Mucosa of rectum (tissue), 2 donors: ENCODE measurements around the gene VWA1.
"Not testable (repeated sequence)": the region's sequence is repeated elsewhere in the genome, so short reads cannot be mapped to it uniquely, and the experiment has no call there.

ENCODE experiments used
- H3K27ac ChIP-seq, 2 donors: one replicate each; pipeline ENCODE4 v1.7.0; 2013; ENCODE audit warnings: inconsistent platforms in 2 of 2, low read depth in 2 of 2, low read length in 2 of 2
- H3K27me3 ChIP-seq, 2 donors: one replicate each; pipeline ENCODE4 v1.7.0; 2013; ENCODE audit warnings: low read length in 2 of 2; ENCODE audit not compliant: control insufficient read depth in 2 of 2, insufficient read depth in 2 of 2
- H3K36me3 ChIP-seq, 2 donors: one replicate each; pipeline ENCODE4 v1.7.0; 2013; ENCODE audit warnings: low read length in 2 of 2; ENCODE audit not compliant: control insufficient read depth in 2 of 2, insufficient read depth in 2 of 2
- H3K4me1 ChIP-seq, 2 donors: one replicate each; pipeline ENCODE4 v1.7.0; 2013; ENCODE audit warnings: low read length in 2 of 2, mild to moderate bottlenecking in 1 of 2; ENCODE audit not compliant: control insufficient read depth in 2 of 2, insufficient read depth in 2 of 2
- H3K4me3 ChIP-seq, 2 donors: one replicate each; pipeline ENCODE4 v1.7.0; 2013; ENCODE audit warnings: low read length in 2 of 2
- H3K9ac ChIP-seq, 2 donors: one replicate each; pipeline ENCODE4 v1.7.0; 2013; ENCODE audit warnings: low read length in 2 of 2, low read depth in 1 of 2, mild to moderate bottlenecking in 1 of 2
- H3K9me3 ChIP-seq, 2 donors: one replicate each; pipeline ENCODE4 v1.7.0; 2013; ENCODE audit warnings: low read length in 2 of 2; ENCODE audit not compliant: control insufficient read depth in 2 of 2
- donor health status: healthy.
- donor health status: Normal muscosa, but diverticular disease.

Gene VWA1

GRCh38 chr1:1484976-1485750 lies 49.7 kb downstream of the VWA1 start:
- H3K27ac ChIP-seq, H3K4me3 ChIP-seq, H3K27me3 ChIP-seq, H3K4me1 ChIP-seq, H3K9ac ChIP-seq, H3K9me3 ChIP-seq: not testable (repeated sequence)
- H3K36me3 ChIP-seq: peaks cover 16 to 36% of the 10 kb centered on the region in 2 donors

DNA sequence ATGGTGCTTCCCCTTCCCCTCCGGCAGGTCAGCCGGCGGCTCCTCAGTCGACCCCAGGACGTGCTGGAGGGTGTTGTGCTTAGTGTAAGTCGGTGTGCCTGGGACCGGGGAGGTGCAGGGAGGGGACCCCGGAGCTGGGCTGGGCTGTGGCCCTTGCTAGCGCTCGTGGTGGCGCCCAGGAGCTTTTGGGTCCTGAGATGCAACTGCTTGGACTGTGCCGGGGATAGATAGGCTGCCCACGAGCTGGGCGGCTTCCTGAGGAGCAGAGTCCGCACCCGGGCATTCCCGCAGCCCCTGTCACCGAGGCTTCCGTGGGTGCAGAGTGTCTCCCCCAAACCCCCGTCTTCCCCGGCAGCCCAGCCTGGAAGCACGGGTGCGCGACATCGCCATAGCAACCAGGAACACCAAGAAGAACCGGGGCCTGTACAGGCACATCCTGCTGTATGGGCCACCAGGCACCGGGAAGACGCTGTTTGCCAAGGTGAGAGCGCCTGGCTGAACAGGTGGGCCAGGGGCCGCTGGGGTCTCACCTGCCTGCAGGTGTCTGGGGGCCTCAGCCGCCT lies 50.3 kb downstream of the VWA1 start:
- H3K36me3 ChIP-seq: peaks cover 19 to 34% of the 10 kb centered on the region in 2 donors
- not testable (repeated sequence) for H3K27me3 ChIP-seq, H3K27ac ChIP-seq, H3K4me3 ChIP-seq, H3K9me3 ChIP-seq, H3K4me1 ChIP-seq, H3K9ac ChIP-seq

DNA sequence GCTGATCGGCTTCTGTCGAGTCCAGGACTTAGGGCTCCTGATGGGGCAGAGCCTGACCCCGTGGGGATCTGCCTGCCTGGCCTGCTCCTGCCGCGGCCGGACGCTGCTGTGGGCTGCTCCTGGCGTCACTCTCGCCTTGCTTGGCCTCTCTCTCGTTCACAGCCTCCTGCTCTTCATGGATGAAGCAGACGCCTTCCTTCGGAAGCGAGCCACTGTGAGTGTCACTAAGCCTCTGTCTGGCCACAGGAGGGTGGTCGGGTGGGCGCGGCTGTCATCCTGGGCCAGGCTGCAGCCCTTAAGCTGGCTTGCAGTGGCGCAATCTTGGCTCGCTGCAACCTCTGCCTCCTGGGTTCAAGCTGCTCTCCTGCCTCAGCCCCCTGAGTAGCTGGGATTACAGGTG lies 52.2 kb downstream of the VWA1 start:
- H3K9me3 ChIP-seq: no peaks in the 10 kb centered on the region
- H3K4me1 ChIP-seq: no peaks in the 10 kb centered on the region

DNA sequence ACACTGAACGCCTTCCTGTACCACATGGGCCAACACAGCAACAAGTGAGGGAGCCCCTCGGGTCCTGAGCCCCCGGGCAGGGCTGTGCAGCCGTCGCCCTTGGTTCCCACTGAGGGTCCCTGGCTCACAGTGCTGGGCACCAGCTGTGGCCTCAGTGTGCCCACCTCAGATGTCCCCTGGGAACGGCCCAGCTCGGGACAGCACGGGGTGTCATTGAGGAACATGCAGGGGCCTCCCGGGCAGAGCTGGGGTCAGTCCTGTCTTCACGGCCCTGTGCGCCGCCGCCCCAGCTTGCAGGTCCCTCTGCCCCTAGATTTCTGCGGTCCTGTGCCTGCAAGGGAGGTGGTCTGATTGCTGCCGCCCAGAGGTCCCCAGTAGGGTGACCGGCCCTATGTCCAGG lies 53.7 kb downstream of the VWA1 start:
- no peak overlapping the region for H3K4me3 ChIP-seq
- no peak overlapping the region for H3K9ac ChIP-seq
- H3K27me3 ChIP-seq: no peaks in the 10 kb centered on the region
- H3K27ac ChIP-seq: no peak overlapping the region
- peaks cover 26 to 27% of the 10 kb centered on the region in 2 donors for H3K36me3 ChIP-seq
- H3K9me3 ChIP-seq: no peaks in the 10 kb centered on the region
- H3K4me1 ChIP-seq: no peaks in the 10 kb centered on the region

More for the DNA sequence above, 52.2 kb downstream of the VWA1 start:
- Histone ChIP-seq H3K27ac (no peak overlapping the region), H3K4me3 (no peak overlapping the region), H3K9ac (no peak overlapping the region), H3K27me3 (no peaks in the 10 kb centered on the region), H3K36me3 (peaks cover 23 to 35% of the 10 kb centered on the region in 2 donors)

- Histone ChIP-seq H3K27me3 (no peaks in the 10 kb centered on the region), H3K9me3 (no peaks in the 10 kb centered on the region), H3K4me3 (no peak overlapping the region), H3K4me1 (no peaks in the 10 kb centered on the region), H3K27ac (no peak overlapping the region), H3K36me3 (peaks cover 26 to 27% of the 10 kb centered on the region in 2 donors), H3K9ac (no peak overlapping the region)
These were observed 54.4 kb downstream of the VWA1 start for GRCh38 chr1:1489861-1490260.

DNA sequence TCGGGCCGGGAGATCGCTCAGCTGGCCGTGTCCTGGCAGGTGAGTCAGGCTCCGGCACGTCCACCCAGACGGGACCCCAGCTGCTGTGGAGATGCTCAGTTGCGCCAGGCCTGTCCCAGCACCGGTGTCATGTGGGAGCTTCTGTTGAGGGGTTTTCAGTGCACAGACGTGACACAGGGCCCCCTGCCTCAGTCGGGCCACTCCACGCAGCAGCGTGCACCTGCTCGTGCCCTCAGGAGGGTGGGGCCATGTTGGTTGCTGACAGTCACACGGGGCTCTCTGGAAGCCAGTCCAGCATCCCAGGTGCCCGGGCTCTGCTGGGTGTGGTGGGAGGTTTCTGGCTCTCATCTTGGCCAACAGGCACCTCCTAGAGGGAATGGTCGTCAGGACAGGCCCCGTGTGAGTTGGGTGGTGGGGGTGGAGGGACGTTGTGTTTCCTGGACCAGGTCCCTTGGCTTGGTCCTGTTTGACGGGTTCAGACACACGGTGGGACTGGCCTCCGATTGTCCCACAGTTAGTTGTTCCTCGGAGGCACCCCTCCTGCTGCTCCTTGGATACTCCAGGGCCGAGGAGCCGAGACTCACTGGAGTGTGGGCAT lies 55.2 kb downstream of the VWA1 start:
- H3K27ac ChIP-seq: no peak overlapping the region
- no peak overlapping the region for H3K4me3 ChIP-seq
- H3K4me1 ChIP-seq: no peaks in the 10 kb centered on the region
- no peaks in the 10 kb centered on the region for H3K9me3 ChIP-seq
- H3K36me3 ChIP-seq: peaks cover 25 to 26% of the 10 kb centered on the region in 2 donors
- H3K9ac ChIP-seq: no peak overlapping the region
- no peaks in the 10 kb centered on the region for H3K27me3 ChIP-seq

GRCh38 chr1:1491601-1492000 lies 56.1 kb downstream of the VWA1 start:
- Histone ChIP-seq H3K9me3 (no peaks in the 10 kb centered on the region), H3K4me3 (no peak overlapping the region), H3K27me3 (no peaks in the 10 kb centered on the region), H3K9ac (no peak overlapping the region), H3K4me1 (no peaks in the 10 kb centered on the region), H3K27ac (no peak overlapping the region), H3K36me3 (peaks cover 23 to 26% of the 10 kb centered on the region in 2 donors)
